ENCODE data around the gene RNF26. TPM values are rescaled to one million over a fixed set of nuclear protein-coding genes. Genes with fewer than 3 reads are reported as not detected.

Gene RNF26
- total and polyA plus RNA-seq, 5 donors from 2014 or later = 21.0 to 38.3 (median 37.2) TPM

DNA sequence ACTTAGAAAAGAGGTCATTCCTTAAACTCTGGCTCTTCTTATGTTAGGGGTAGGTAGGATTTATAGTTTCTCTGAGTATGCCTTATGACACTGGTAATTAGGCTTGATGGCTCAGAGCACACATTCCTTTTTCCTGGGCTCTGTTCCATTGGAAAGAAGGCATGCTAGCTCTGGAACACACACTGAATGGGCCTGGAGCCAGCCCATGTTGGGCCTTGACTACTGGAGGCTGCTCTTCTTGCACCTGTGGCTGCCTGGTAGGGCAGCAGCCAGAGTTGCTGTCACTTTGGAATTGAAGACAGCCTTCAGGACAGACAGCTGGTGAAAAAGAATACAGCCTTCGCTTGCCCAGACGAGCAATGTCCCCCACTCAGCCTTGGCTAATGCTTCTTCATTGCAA, 35.6 kb upstream of the RNF26 start:
- no peak overlapping the region for H3K27ac ChIP-seq (ENCODE audit: insufficient read depth, low read length, poor library complexity, severe bottlenecking)
- H3K27me3 ChIP-seq (ENCODE audit: control insufficient read depth, insufficient read depth, low read length) = no peaks in the 10 kb centered on the region
- Mint-ChIP-seq H3K27me3 (no peaks in the 10 kb centered on the region), H3K9me3 (no peaks in the 10 kb centered on the region), H3K27ac (no peak overlapping the region), H3K36me3 (peaks cover 57% of the 10 kb centered on the region), H3K4me3 (no peak overlapping the region), H3K4me1 (peaks cover 0 to 9% (median 0%) of the 10 kb centered on the region in 4 donors)
- no peaks in the 10 kb centered on the region for H3K9me3 ChIP-seq (ENCODE audit: control insufficient read depth in 2 of 2, low read length in 2 of 2)
- peaks cover 78% of the 10 kb centered on the region for H3K36me3 ChIP-seq (ENCODE audit: control insufficient read depth, insufficient read depth, low read length)
- no peak overlapping the region for H3K4me3 ChIP-seq (ENCODE audit: low read depth, low read length)
- no peaks in the 10 kb centered on the region for H3K4me1 ChIP-seq (ENCODE audit: control insufficient read depth, insufficient read depth, low read length, poor library complexity, severe bottlenecking)
- ATAC-seq (ENCODE audit: low read depth in 2 of 2) = no peak
- no peak for DNase-seq

DNA sequence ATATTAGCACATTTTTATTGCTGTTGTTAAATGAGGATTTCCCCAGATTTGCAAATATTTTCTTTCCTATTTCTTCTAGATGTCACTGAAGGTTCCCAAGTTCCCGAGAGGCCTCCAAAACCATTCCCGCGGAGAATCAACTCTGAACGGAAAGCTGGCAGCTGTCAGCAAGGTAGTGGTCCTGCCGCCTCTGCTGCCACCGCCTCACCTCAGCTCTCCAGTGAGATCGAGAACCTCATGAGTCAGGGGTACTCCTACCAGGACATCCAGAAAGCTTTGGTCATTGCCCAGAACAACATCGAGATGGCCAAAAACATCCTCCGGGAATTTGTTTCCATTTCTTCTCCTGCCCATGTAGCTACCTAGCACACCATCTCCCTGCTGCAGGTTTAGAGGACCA, 34.9 kb upstream of the RNF26 start:
- no peak overlapping the region for H3K4me3 ChIP-seq (ENCODE audit: low read depth, low read length)
- H3K27ac ChIP-seq (ENCODE audit: insufficient read depth, low read length, poor library complexity, severe bottlenecking) = no peak overlapping the region
- ATAC-seq (ENCODE audit: low read depth in 2 of 2) = no peak
- no peak overlapping the region for H3K27ac Mint-ChIP-seq
- peaks cover 0 to 10% (median 1%) of the 10 kb centered on the region in 4 donors for H3K4me1 Mint-ChIP-seq
- no peaks in the 10 kb centered on the region for H3K9me3 Mint-ChIP-seq
- H3K27me3 Mint-ChIP-seq = no peaks in the 10 kb centered on the region
- H3K36me3 Mint-ChIP-seq = peaks cover 60% of the 10 kb centered on the region
- no peaks in the 10 kb centered on the region for H3K27me3 ChIP-seq (ENCODE audit: control insufficient read depth, insufficient read depth, low read length)
- H3K9me3 ChIP-seq (ENCODE audit: control insufficient read depth in 2 of 2, low read length in 2 of 2) = no peaks in the 10 kb centered on the region
- H3K4me3 Mint-ChIP-seq = no peak overlapping the region
- no peak for DNase-seq
- H3K36me3 ChIP-seq (ENCODE audit: control insufficient read depth, insufficient read depth, low read length) = peaks cover 82% of the 10 kb centered on the region
- H3K4me1 ChIP-seq (ENCODE audit: control insufficient read depth, insufficient read depth, low read length, poor library complexity, severe bottlenecking) = no peaks in the 10 kb centered on the region

DNA sequence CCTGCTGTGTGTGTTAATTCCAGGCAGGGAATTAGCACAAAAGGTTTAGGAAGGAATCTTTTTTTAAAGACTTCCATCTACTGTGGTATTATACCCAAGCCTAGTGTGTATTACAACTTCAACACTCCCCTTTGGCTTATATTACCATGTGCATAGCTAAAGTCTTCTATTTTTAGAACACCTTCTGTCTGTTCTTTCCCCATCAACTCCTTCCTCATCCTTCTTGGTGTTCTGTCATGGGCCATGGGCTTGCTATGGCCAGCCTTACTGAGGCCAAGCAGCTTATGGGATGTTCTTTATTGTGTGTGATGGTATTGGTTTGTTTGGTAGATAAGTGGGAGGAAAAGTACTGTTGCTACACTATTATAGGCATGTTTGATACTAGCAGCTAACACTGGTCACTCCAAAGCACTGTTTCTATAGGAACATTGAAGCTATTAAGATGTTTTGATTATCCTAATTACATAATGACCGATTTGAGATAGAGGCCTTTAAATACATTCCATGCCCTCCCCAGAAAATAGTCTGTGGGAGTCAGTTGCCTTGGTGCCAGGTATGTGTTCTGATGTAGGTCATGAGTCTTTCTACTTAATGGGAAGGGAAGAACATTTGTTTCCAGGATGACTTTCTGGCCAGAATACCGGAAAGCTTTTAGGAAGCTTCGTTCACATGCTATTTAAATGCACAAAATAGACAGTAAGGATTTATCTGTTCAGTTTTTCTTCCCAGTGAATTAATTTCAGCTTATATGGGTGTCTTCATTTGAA, 33.9 kb upstream of the RNF26 start:
- Mint-ChIP-seq H3K4me3 (no peak overlapping the region), H3K36me3 (peaks cover 63% of the 10 kb centered on the region), H3K27ac (peak overlapping the region in 1 of 3 donors; percentile 21), H3K4me1 (peaks cover 3 to 13% (median 8%) of the 10 kb centered on the region in 4 donors), H3K9me3 (no peaks in the 10 kb centered on the region), H3K27me3 (no peaks in the 10 kb centered on the region)
- no peak for ATAC-seq (ENCODE audit: low read depth in 2 of 2)
- H3K36me3 ChIP-seq (ENCODE audit: control insufficient read depth, insufficient read depth, low read length) = peaks cover 83% of the 10 kb centered on the region
- no peak overlapping the region for H3K4me3 ChIP-seq (ENCODE audit: low read depth, low read length)
- no peak overlapping the region for H3K27ac ChIP-seq (ENCODE audit: insufficient read depth, low read length, poor library complexity, severe bottlenecking)
- H3K27me3 ChIP-seq (ENCODE audit: control insufficient read depth, insufficient read depth, low read length) = no peaks in the 10 kb centered on the region
- H3K4me1 ChIP-seq (ENCODE audit: control insufficient read depth, insufficient read depth, low read length, poor library complexity, severe bottlenecking) = peaks cover 4% of the 10 kb centered on the region
- DNase-seq = no peak
- no peaks in the 10 kb centered on the region for H3K9me3 ChIP-seq (ENCODE audit: control insufficient read depth in 2 of 2, low read length in 2 of 2)

DNA sequence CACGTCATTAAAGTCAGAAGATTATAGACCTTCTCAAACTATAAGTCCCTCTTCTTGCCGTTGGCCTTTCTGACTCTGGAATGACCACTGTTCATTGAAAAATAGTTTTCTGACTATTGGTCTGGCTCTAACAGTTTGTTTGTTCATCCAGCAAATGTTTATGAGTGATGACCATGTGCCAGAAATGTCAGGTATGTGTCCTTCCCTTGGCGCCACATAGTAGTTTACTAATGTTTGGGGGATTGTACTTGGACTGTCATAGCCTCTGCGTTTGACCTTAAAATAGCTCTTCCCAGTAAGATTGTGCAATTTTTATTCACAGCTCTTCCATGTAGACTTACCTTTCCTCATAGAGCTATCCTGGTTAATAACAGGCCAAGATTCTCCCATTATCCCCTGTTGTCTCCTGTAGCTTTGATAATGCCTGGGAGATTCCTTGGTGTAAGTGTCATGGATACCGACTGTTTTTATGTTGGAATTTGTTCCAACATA, 31.1 kb upstream of the RNF26 start:
- ATAC-seq (ENCODE audit: low read depth in 2 of 2) (no peak), DNase-seq (no peak)
- Mint-ChIP-seq H3K4me3 (no peak overlapping the region), H3K27ac (peak overlapping the region in 1 of 3 donors; percentile 65), H3K9me3 (no peaks in the 10 kb centered on the region), H3K27me3 (no peaks in the 10 kb centered on the region), H3K4me1 (peaks cover 8 to 30% (median 23%) of the 10 kb centered on the region in 4 donors), H3K36me3 (peaks cover 50% of the 10 kb centered on the region)
- H3K4me1 ChIP-seq (ENCODE audit: control insufficient read depth, insufficient read depth, low read length, poor library complexity, severe bottlenecking) = peaks cover 19% of the 10 kb centered on the region
- no peak overlapping the region for H3K4me3 ChIP-seq (ENCODE audit: low read depth, low read length)
- H3K9me3 ChIP-seq (ENCODE audit: control insufficient read depth in 2 of 2, low read length in 2 of 2) = no peaks in the 10 kb centered on the region
- H3K27me3 ChIP-seq (ENCODE audit: control insufficient read depth, insufficient read depth, low read length) = no peaks in the 10 kb centered on the region
- H3K36me3 ChIP-seq (ENCODE audit: control insufficient read depth, insufficient read depth, low read length) = peaks cover 66% of the 10 kb centered on the region
- H3K27ac ChIP-seq (ENCODE audit: insufficient read depth, low read length, poor library complexity, severe bottlenecking) = no peak overlapping the region

DNA sequence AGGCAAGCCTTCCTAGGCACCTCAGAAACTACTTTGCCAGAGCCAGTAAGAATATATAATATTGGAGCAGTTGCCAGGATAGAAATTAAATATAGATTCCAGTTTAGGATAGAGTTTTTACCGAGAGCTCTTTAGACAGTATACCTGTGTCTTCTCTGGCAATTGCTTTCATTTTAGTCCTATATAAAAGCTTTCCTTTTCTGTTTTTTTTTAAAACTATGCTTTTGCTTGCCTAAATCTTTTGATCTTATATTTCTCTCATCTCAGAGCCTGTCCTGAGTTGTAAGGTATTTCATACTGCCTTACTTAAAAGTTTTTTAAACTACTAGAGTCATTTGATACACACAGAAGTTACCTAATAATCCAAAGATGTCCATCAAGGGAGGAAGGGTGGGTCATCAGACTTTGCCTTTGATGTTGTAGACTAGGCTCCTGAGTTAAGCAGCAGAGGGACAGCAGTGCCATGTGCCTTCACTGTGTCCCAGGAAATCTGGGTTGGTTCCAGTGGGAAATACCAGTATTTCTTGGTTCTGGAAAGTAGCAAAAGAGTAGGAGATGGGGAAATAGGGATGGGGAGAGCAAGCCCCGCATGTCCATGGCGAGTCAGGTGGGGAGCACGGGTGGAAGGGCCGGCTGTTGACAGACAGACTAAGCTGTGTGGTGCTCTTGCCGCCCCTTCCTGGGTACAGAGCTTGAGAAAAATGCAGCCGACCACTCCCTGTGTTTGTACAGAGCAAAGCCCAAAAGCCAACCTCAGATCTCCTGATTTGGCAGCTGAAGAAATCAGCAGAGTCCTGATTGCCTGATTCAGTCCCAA, 28.6 kb upstream of the RNF26 start:
- Mint-ChIP-seq H3K4me3 (peak overlapping the region in 2 of 4 donors; percentile 51 to 78), H3K36me3 (peaks cover 32% of the 10 kb centered on the region)
- peak in 1 of 2 donors; percentile 13 for ATAC-seq (ENCODE audit: low read depth in 2 of 2)

DNA sequence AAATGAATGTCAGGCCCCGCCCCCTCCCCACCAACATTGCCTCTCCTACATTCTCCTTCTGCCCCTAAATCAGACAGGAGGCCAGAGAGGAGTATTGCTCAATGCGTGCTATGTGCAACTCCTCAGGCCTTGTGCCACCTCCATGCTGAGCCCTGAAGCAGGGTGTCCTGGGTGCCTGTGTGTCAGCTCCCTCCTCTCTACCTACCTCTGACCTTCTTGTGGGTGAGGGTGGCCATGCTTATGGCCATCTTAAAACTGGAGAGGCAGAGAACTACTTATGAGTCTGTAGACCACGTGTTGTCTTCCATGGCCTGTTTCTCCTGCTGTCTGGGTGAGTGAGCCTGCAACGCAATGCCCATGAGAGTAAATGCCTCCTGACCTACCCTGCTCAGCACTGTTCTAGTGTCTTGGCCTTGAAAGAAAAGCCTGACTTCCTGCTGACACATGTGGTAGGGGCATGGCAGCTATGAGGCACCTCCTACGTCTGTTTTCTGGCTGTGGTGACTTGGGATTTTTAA, 27.9 kb upstream of the RNF26 start:
- H3K9me3 Mint-ChIP-seq = no peaks in the 10 kb centered on the region
- H3K36me3 ChIP-seq (ENCODE audit: control insufficient read depth, insufficient read depth, low read length) = peaks cover 34% of the 10 kb centered on the region
- H3K9me3 ChIP-seq (ENCODE audit: control insufficient read depth in 2 of 2, low read length in 2 of 2) = no peaks in the 10 kb centered on the region
- peaks cover 8 to 30% (median 22%) of the 10 kb centered on the region in 4 donors for H3K4me1 Mint-ChIP-seq
- H3K4me3 Mint-ChIP-seq = peak overlapping the region in 3 of 4 donors; percentile 16 to 78 (median 22)
- peak overlapping the region; percentile 84 to 98 (median 92) for H3K27ac Mint-ChIP-seq
- peak in 2 of 3 donors; percentile 49 to 50 for DNase-seq
- ATAC-seq (ENCODE audit: low read depth in 2 of 2) = peak; percentile 77 to 81
- peaks cover 26% of the 10 kb centered on the region for H3K36me3 Mint-ChIP-seq
- H3K27me3 Mint-ChIP-seq = no peaks in the 10 kb centered on the region
- H3K27me3 ChIP-seq (ENCODE audit: control insufficient read depth, insufficient read depth, low read length) = no peaks in the 10 kb centered on the region
- no peak overlapping the region for H3K4me3 ChIP-seq (ENCODE audit: low read depth, low read length)
- H3K27ac ChIP-seq (ENCODE audit: insufficient read depth, low read length, poor library complexity, severe bottlenecking) = peak overlapping the region; percentile 42
- peaks cover 19% of the 10 kb centered on the region for H3K4me1 ChIP-seq (ENCODE audit: control insufficient read depth, insufficient read depth, low read length, poor library complexity, severe bottlenecking)

More for the DNA sequence above, 28.6 kb upstream of the RNF26 start:
- Histone ChIP-seq H3K9me3 (ENCODE audit: control insufficient read depth in 2 of 2, low read length in 2 of 2) (no peaks in the 10 kb centered on the region), H3K4me1 (ENCODE audit: control insufficient read depth, insufficient read depth, low read length, poor library complexity, severe bottlenecking) (peaks cover 19% of the 10 kb centered on the region), H3K27ac (ENCODE audit: insufficient read depth, low read length, poor library complexity, severe bottlenecking) (peak overlapping the region; percentile 42), H3K4me3 (ENCODE audit: low read depth, low read length) (no peak overlapping the region), H3K27me3 (ENCODE audit: control insufficient read depth, insufficient read depth, low read length) (no peaks in the 10 kb centered on the region), H3K36me3 (ENCODE audit: control insufficient read depth, insufficient read depth, low read length) (peaks cover 41% of the 10 kb centered on the region)
- Mint-ChIP-seq H3K27ac (peak overlapping the region; percentile 92 to 98 (median 95)), H3K27me3 (no peaks in the 10 kb centered on the region), H3K4me1 (peaks cover 8 to 30% (median 22%) of the 10 kb centered on the region in 4 donors), H3K9me3 (no peaks in the 10 kb centered on the region)
- peak in 1 of 3 donors; percentile 16 for DNase-seq

DNA sequence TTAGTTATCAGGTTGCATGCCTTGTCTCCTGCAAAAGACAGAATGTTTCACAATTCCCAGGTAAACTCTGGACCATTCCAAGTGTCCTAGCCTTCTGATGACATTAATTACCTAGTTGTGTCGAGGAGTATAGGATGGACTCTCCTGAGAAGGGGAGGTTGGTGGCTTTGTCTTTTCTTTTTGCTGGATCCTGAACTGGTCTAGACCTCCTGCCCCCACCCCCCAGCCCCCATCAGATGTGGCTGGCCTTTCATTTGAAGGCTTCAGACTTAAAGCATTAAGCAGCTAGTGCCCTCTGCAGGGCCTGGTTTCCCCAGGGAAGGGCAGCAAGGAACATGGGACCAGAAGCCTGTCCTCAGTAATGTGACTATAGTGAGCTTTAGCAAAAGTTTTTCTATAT, 27.1 kb upstream of the RNF26 start:
- peak overlapping the region; percentile 80 to 98 (median 92) for H3K27ac Mint-ChIP-seq
- Histone ChIP-seq H3K36me3 (ENCODE audit: control insufficient read depth, insufficient read depth, low read length) (peaks cover 27% of the 10 kb centered on the region), H3K9me3 (ENCODE audit: control insufficient read depth in 2 of 2, low read length in 2 of 2) (no peaks in the 10 kb centered on the region), H3K27ac (ENCODE audit: insufficient read depth, low read length, poor library complexity, severe bottlenecking) (peak overlapping the region; percentile 45), H3K27me3 (ENCODE audit: control insufficient read depth, insufficient read depth, low read length) (no peaks in the 10 kb centered on the region), H3K4me3 (ENCODE audit: low read depth, low read length) (no peak overlapping the region), H3K4me1 (ENCODE audit: control insufficient read depth, insufficient read depth, low read length, poor library complexity, severe bottlenecking) (peaks cover 19% of the 10 kb centered on the region)
- no peaks in the 10 kb centered on the region for H3K27me3 Mint-ChIP-seq
- no peak for DNase-seq
- no peak overlapping the region for H3K4me3 Mint-ChIP-seq
- no peak for ATAC-seq (ENCODE audit: low read depth in 2 of 2)
- peaks cover 20% of the 10 kb centered on the region for H3K36me3 Mint-ChIP-seq
- peaks cover 8 to 30% (median 20%) of the 10 kb centered on the region in 4 donors for H3K4me1 Mint-ChIP-seq
- H3K9me3 Mint-ChIP-seq = no peaks in the 10 kb centered on the region

Measured in CD4-positive, CD25-positive, alpha-beta regulatory T cell (primary cell).